HL-60 (cell line): ENCODE data around the gene KMT2E.

Experiments used
- DNase-seq, 2 experiments: peaks; one replicate each; pipeline ENCODE4 v3.0.0-alpha.2; 2010 to 2020; ENCODE audit warnings: low read depth in 1 of 2, low spot score in 1 of 2
- H3K27ac ChIP-seq: fragments of 250-450 bp; sonication (Bioruptor Pico); replicated peaks from 2 replicates; pipeline ENCODE4 v1.5.1; 2020; ENCODE audit warnings: mild to moderate bottlenecking, moderate library complexity
- H3K27me3 ChIP-seq: fragments of 250-450 bp; sonication (Bioruptor Pico); 2 replicates; pipeline ENCODE4 v1.5.1; 2021; ENCODE audit warnings: mild to moderate bottlenecking, moderate library complexity; ENCODE audit not compliant: insufficient read depth, poor library complexity, severe bottlenecking
- H3K4me3 ChIP-seq: replicated peaks from 2 replicates; pipeline ENCODE4 v1.5.1; 2011; ENCODE audit warnings: mild to moderate bottlenecking, control low read depth, low read length; ENCODE audit not compliant: insufficient read depth
- GABPA ChIP-seq: IDR thresholded peaks from 2 replicates; pipeline ENCODE4 v1.6.1; 2012; ENCODE audit warnings: low read depth
- POLR2AphosphoS5 ChIP-seq: IDR thresholded peaks from 2 replicates; pipeline ENCODE4 v1.6.1; 2012; ENCODE audit warnings: low read depth
- SPI1 ChIP-seq: IDR thresholded peaks from 2 replicates; pipeline ENCODE4 v1.6.1; 2012; ENCODE audit warnings: low read depth, mild to moderate bottlenecking, borderline replicate concordance
- TF ChIP-seq, protein P1 (sequence below): IDR thresholded peaks from one replicate; pipeline ENCODE4 v1.5.1; 2011; ENCODE audit warnings: low read length, control low read depth, inconsistent platforms; ENCODE audit not compliant: insufficient read depth
- TF ChIP-seq, protein P2 (sequence below): IDR thresholded peaks from 2 replicates; pipeline ENCODE4 v1.6.1; 2012; ENCODE audit warnings: low read depth; ENCODE audit not compliant: insufficient replicate concordance

KMT2E gene

DNA sequence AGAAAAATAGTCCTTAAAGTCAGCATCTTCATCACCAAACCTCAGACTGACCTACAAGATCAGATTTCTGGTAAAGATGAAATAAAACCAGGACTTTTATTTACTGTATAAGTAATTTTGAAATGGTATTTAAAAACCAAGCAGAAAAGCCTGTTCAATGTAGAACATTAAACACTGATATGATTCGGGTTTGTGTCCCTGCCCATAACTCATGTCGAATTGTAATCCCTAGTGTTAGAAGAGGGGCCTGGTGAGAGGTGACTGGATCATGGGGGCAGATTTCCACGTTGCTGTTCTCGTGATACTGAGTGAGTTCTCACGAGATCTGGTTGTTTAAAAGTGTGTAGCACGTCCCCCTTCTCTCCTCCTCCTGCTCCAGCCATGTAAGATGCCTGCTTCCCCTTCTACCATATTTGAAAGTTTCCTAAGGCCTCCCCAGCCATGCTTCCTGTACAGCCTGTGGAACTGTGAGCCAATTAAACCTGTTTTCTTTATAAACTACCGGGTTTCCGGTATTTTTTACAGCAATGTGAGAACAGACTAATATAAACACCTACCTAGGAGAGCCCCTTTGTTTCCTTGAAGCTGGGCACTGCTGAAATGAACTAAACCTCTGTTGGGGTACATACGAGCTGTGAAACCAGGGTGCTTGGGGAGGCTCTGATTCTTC is 120.1 kb downstream of the KMT2E start:
- no peak for TF ChIP-seq SPI1
- TF ChIP-seq, protein P1, sequence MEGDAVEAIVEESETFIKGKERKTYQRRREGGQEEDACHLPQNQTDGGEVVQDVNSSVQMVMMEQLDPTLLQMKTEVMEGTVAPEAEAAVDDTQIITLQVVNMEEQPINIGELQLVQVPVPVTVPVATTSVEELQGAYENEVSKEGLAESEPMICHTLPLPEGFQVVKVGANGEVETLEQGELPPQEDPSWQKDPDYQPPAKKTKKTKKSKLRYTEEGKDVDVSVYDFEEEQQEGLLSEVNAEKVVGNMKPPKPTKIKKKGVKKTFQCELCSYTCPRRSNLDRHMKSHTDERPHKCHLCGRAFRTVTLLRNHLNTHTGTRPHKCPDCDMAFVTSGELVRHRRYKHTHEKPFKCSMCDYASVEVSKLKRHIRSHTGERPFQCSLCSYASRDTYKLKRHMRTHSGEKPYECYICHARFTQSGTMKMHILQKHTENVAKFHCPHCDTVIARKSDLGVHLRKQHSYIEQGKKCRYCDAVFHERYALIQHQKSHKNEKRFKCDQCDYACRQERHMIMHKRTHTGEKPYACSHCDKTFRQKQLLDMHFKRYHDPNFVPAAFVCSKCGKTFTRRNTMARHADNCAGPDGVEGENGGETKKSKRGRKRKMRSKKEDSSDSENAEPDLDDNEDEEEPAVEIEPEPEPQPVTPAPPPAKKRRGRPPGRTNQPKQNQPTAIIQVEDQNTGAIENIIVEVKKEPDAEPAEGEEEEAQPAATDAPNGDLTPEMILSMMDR, result no peak
- no peak for TF ChIP-seq POLR2AphosphoS5
- no peak for TF ChIP-seq GABPA
- TF ChIP-seq, protein P2, sequence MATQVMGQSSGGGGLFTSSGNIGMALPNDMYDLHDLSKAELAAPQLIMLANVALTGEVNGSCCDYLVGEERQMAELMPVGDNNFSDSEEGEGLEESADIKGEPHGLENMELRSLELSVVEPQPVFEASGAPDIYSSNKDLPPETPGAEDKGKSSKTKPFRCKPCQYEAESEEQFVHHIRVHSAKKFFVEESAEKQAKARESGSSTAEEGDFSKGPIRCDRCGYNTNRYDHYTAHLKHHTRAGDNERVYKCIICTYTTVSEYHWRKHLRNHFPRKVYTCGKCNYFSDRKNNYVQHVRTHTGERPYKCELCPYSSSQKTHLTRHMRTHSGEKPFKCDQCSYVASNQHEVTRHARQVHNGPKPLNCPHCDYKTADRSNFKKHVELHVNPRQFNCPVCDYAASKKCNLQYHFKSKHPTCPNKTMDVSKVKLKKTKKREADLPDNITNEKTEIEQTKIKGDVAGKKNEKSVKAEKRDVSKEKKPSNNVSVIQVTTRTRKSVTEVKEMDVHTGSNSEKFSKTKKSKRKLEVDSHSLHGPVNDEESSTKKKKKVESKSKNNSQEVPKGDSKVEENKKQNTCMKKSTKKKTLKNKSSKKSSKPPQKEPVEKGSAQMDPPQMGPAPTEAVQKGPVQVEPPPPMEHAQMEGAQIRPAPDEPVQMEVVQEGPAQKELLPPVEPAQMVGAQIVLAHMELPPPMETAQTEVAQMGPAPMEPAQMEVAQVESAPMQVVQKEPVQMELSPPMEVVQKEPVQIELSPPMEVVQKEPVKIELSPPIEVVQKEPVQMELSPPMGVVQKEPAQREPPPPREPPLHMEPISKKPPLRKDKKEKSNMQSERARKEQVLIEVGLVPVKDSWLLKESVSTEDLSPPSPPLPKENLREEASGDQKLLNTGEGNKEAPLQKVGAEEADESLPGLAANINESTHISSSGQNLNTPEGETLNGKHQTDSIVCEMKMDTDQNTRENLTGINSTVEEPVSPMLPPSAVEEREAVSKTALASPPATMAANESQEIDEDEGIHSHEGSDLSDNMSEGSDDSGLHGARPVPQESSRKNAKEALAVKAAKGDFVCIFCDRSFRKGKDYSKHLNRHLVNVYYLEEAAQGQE, result no peak
- H3K27me3 ChIP-seq, result no peaks in the 10 kb centered on the region
- no peak overlapping the region for H3K4me3 ChIP-seq
- no peak overlapping the region for H3K27ac ChIP-seq
- no peak for DNase-seq

DNA sequence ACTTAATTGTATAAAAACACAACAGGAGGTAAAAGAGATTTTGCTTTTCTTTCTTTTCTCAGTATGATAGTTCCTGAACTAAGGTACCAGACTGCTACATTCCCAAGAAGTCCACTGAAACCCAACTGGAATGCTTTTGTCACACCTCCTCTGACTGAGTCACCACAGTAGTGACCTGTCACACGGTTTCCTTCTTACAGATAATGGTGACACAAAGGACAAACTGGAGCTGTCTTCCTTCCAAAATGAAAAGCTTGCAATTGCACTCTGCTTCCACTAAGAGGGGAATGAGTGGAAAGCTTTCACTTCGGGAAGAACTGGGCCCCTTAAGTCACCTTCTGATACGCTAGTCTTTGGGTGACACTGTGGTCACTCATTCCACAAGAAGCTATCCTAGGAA is 122.2 kb downstream of the KMT2E start:
- TF ChIP-seq, protein P1, result no peak
- no peak overlapping the region for H3K27ac ChIP-seq
- no peak for DNase-seq
- no peaks in the 10 kb centered on the region for H3K27me3 ChIP-seq
- H3K4me3 ChIP-seq, result no peak overlapping the region

DNA sequence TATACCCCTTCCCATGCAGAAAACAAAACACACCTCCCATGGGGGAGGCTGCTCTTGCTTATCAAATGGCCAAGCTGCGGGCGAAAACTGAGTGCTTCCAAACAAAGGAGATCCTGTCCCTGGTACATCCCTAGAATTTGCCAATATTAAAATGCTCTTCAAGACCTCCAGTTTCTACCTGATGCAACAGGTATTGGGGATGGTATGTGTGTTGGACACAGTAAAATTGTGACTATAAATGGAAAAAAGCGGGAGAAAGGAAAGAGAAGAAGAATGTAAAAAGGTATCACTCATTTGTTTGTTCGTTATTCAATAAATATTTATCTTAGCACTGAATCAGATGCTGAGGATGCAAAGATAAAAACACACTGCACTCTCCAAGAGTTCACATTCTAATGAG is 123.9 kb downstream of the KMT2E start:
- no peak for DNase-seq
- TF ChIP-seq, protein P2, result no peak
- TF ChIP-seq POLR2AphosphoS5 (no peak), SPI1 (no peak), GABPA (no peak)
- TF ChIP-seq, protein P1, result no peak
- Histone ChIP-seq H3K4me3 (no peak overlapping the region), H3K27me3 (no peaks in the 10 kb centered on the region), H3K27ac (no peak overlapping the region)

DNA sequence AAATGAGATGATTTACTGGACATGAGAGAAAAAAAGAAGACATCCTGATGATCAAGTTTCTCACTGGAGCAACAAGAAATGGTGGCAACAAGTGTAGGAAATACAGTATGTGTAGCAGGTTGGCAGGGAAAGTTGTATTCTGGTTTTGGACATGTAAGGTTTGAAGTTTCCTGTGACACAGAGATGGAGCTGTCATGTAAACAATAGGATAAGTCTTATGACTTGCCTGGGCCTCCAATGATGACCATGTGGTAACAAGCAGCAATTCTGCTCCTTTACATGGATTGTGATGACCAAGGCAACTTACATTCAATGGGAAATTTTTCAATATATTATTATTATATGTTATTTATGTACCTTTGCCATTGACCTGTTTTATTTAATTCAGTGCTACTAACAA is 125.4 kb downstream of the KMT2E start:
- no peaks in the 10 kb centered on the region for H3K27me3 ChIP-seq
- no peak overlapping the region for H3K4me3 ChIP-seq
- TF ChIP-seq, protein P2, result no peak
- TF ChIP-seq, protein P1, result no peak
- TF ChIP-seq SPI1 (no peak), POLR2AphosphoS5 (no peak)
- DNase-seq, result no peak
- no peak overlapping the region for H3K27ac ChIP-seq
